ENCODE measurements around the gene HDGFL2. TPM values are rescaled to one million over a fixed set of nuclear protein-coding genes. Genes with fewer than 3 reads are reported as not detected.

HDGFL2 gene
- total and polyA plus RNA-seq, 8 donors = 30.9 to 87.4 (median 73.1) TPM

- DNase-seq = no peak
- no peak for ATAC-seq
Observed at GRCh38 chr19:4444765-4445741, 27.0 kb upstream of the HDGFL2 start.

GRCh38 chr19:4445963-4446703 lies 26.0 kb upstream of the HDGFL2 start:
- TF ChIP-seq CTCF (IDR thresholded peaks at IDR 0.05) = no peak
- Histone ChIP-seq H3K27me3 (no peaks in the 10 kb centered on the region), H3K4me1 (no peaks in the 10 kb centered on the region), H3K9me3 (no peaks in the 10 kb centered on the region), H3K36me3 (peaks cover 0 to 79% of the 10 kb centered on the region in 2 donors), H3K27ac (no peak overlapping the region), H3K4me3 (no peak overlapping the region)
- DNase-seq = no peak
- intact Hi-C loops (cut with DNase I) = no loop called here
- no peak for ATAC-seq

More at GRCh38 chr19:4444765-4445741, 27.0 kb upstream of the HDGFL2 start:
- peaks cover 0 to 72% of the 10 kb centered on the region in 2 donors for H3K36me3 ChIP-seq
- no peak overlapping the region for H3K27ac ChIP-seq
- intact Hi-C loops (cut with DNase I) = no loop called here
- no peaks in the 10 kb centered on the region for H3K9me3 ChIP-seq
- H3K27me3 ChIP-seq = no peaks in the 10 kb centered on the region
- no peak for TF ChIP-seq CTCF (IDR thresholded peaks at IDR 0.05)
- no peak overlapping the region for H3K4me3 ChIP-seq
- no peaks in the 10 kb centered on the region for H3K4me1 ChIP-seq

GRCh38 chr19:4446704-4447200 lies 25.3 kb upstream of the HDGFL2 start:
- DNase-seq (no peak), ATAC-seq (no peak)
- Histone ChIP-seq H3K9me3 (no peaks in the 10 kb centered on the region), H3K36me3 (peaks cover 0 to 85% of the 10 kb centered on the region in 2 donors), H3K27me3 (no peaks in the 10 kb centered on the region), H3K4me1 (no peaks in the 10 kb centered on the region), H3K27ac (no peak overlapping the region), H3K4me3 (no peak overlapping the region)
- TF ChIP-seq CTCF (IDR thresholded peaks at IDR 0.05) = no peak
- intact Hi-C loops (cut with DNase I) = no loop called here

- no peaks in the 10 kb centered on the region for H3K9me3 ChIP-seq
- no peaks in the 10 kb centered on the region for H3K4me1 ChIP-seq
- H3K36me3 ChIP-seq = peaks cover 0 to 93% of the 10 kb centered on the region in 2 donors
- no peak for TF ChIP-seq CTCF (IDR thresholded peaks at IDR 0.05)
- DNase-seq = no peak
- H3K4me3 ChIP-seq = no peak overlapping the region
- no peak overlapping the region for H3K27ac ChIP-seq
- ATAC-seq = no peak
- no peaks in the 10 kb centered on the region for H3K27me3 ChIP-seq
- intact Hi-C loops (cut with DNase I) = no loop called here
Observed at GRCh38 chr19:4447327-4448146, 24.6 kb upstream of the HDGFL2 start.
